C4-2B (cell line): ENCODE data around the gene NOTUM.

Experiments used
- ZFX ChIP-seq: fragments of 450-650 bp; IDR thresholded peaks from 2 replicates; pipeline ENCODE4 v1.6.1; 2017
- TF ChIP-seq, protein P1 (sequence below): fragments of 450-650 bp; conservative IDR thresholded peaks from 2 replicates; pipeline ENCODE4 v1.5.1; 2017; ENCODE audit warnings: mild to moderate bottlenecking

DNA sequence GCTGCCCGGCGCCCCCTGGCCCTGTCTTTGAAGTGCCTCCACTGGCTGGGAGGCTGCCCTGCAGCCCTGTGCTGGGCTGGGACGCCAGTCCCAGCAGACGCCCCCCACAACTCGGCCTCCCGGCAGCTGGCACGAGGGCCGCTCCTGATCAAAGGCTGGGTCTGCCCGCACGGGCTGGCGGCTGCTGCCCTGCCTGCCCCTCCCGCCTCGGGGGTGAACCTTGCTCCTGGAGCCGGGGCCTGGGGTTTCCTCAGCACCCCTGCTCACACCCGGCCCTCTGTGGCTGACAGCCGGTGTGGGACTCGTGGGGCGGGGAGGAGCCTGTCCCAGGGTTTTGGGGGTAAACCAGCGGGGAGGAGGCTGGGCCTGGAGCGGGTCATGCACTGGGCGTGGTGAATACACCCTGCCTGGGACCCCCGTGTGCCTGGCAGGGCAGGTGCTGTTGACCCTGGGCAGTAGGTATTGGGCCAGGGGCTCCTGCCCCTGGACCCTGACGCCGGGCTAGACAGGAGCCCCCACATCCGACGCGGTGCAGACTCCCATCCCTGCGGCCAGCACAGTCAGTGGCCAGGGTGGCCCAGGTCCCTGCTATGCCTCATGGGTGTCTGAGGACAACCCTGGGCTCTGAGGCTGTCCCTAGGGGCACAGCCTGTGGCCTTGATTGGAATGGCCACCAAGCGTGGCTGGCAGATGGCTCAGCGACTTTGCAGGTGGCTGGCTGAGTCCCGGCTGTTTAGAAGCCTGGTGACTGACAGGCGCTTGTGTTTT, 40.0 kb upstream of the NOTUM start:
- TF ChIP-seq, protein P1, sequence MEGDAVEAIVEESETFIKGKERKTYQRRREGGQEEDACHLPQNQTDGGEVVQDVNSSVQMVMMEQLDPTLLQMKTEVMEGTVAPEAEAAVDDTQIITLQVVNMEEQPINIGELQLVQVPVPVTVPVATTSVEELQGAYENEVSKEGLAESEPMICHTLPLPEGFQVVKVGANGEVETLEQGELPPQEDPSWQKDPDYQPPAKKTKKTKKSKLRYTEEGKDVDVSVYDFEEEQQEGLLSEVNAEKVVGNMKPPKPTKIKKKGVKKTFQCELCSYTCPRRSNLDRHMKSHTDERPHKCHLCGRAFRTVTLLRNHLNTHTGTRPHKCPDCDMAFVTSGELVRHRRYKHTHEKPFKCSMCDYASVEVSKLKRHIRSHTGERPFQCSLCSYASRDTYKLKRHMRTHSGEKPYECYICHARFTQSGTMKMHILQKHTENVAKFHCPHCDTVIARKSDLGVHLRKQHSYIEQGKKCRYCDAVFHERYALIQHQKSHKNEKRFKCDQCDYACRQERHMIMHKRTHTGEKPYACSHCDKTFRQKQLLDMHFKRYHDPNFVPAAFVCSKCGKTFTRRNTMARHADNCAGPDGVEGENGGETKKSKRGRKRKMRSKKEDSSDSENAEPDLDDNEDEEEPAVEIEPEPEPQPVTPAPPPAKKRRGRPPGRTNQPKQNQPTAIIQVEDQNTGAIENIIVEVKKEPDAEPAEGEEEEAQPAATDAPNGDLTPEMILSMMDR = no peak
- no peak for TF ChIP-seq ZFX
